ENCODE results near the gene WASF3. TPM values are rescaled to one million over a fixed set of nuclear protein-coding genes. Genes with fewer than 3 reads are reported as not detected.

The WASF3 gene
- total RNA-seq, 1 donor from 2014 or later, result 15.8 TPM

DNA sequence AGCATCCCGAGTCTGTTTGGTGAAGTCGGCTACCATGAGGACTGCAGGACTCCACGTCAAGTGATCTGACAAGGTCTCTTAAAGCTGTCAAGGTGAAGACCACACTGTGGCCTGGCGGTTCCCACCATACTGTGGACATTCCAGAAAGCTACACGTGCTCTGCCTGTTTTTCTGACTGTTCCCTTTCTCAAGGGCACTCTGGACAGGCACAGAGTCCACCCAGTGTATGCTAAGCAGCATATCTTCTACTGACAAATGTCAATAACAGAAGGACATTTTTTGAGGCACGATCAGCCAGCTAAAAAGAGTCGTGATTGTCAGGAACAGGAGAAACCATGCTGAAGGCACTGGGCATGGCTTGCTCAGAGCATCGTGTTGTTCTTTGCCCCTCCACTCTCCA is 12.8 kb upstream of the WASF3 start:
- DNase-seq (ENCODE audit: low read depth in 2 of 2), result no peak

DNA sequence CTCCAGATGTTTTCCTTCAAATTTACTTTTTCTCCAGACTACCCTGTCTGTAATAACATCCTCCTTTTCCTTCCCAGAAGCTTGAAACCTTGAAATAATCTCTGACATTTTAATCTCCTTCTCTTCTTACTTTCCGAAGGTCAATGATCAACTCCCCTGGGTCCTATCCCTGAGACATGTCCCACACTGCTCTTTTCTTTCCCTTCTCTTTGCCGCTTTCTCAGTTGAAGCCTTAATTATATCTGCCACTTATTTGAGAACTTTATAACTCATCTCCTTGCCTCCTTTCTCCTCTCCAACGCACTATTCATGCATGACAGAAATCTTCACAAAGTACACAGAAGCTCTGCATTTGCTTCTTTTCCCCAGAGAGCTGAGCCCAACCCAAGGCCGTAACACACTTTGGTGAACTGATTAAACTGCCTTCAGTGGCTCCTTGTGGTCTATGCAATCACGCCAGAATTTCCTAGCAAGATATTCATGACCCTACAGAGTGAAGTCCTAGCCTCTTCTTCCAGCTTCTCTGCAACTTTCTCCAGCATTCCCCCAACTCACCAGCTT is 9.2 kb upstream of the WASF3 start:
- no peak for DNase-seq (ENCODE audit: low read depth in 2 of 2)

- no peak for DNase-seq (ENCODE audit: low read depth in 2 of 2)
Observed at GRCh38 chr13:26549713-26550112, 7.8 kb upstream of the WASF3 start.

DNA sequence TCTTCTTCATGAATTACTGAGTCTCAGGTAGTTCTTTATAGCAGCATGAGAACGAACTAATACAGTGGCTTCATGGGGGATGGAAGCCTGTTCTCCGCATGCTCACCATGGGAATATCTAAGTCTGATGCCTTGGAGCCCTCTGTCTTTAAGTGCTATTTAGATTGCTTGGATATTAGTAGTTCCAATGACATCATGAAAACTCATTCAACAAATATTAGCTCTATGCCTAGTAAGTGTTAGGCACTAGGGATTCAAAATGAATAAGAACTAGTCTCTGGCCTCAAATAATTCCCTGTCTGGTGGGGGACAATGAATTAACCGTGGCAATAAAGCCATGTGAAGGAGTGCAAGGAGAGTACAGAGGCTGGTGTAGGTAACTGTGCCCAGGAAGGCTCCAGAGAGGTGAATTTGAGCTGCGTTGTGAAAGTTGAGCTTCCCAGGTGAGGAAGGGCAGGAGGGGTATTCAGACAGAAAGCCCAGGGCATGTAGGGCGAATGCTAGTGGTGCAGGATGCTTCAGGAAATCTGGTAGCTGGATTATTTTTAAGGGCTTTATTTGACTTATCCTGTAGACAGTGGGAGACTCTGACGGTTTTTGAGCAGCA is 6.1 kb upstream of the WASF3 start:
- no peak for DNase-seq (ENCODE audit: low read depth in 2 of 2)

DNA sequence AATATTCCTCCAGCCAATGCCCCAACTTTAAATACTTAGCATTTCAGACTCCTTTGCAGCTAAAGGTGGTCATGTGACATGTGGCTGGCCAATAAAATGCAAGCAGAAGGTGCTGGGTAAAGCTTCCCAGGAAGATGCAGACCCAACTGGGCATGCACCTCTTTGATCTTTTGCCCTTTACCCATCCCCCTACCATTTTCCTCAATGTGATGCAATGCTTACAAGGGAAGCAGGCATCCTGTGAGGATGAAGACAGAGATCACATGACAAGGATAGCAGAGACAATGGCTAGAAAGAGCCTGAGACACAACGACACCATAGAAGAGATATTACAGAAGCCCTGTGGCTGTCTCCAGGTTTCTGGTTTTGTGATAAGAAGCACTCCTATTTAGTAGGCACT is 2.1 kb upstream of the WASF3 start:
- no peak for DNase-seq (ENCODE audit: low read depth in 2 of 2)

DNA sequence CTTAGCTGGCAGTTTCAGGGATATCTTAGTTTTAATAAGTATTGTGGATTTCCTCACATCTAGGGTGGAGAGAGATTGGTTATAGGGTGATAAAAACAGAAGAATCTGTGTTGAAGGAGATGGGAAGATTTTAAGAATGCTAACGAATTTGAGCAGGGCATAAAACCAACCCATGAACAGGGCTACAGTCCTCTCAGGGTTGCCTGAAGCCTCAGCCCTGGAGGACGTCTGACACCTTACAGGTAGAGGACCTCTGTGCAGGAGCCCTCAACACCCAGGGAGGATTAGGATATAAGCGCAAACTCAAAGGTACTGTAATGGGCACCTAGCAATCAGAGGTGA is 461 bp upstream of the WASF3 start:
- DNase-seq (ENCODE audit: low read depth in 2 of 2), result no peak

GRCh38 chr13:26558074-26558805 is 757 bp downstream of the WASF3 start:
- DNase-seq (ENCODE audit: low read depth in 2 of 2), result peak in 1 of 2 donors; percentile 40

GRCh38 chr13:26558987-26559386 is 1.5 kb downstream of the WASF3 start:
- peak in 1 of 2 donors; percentile 21 for DNase-seq (ENCODE audit: low read depth in 2 of 2)

DNA sequence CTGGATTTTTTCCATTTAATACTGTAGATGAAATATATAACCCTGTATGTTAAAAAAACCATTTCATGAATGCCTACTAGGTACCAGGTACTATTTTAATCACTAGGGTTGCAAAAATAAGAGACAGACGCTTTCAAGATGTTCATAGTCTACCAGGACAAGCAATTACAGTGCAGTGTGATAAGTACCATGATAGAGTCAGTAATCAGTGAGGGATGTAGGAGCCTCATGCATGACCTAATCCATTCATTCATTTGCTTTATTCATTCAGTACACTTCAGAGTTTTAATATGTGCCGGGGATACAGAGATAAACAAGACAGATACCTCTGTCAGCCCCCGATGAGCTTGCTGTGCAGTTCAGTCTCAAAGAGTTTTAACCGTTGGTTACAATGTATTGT is 3.0 kb downstream of the WASF3 start:
- no peak for DNase-seq (ENCODE audit: low read depth in 2 of 2)

GRCh38 chr13:26561067-26561466 is 3.6 kb downstream of the WASF3 start:
- DNase-seq (ENCODE audit: low read depth in 2 of 2), result no peak

GRCh38 chr13:26561651-26562511 is 4.4 kb downstream of the WASF3 start:
- peak in 1 of 2 donors; percentile 37 for DNase-seq (ENCODE audit: low read depth in 2 of 2)

DNA sequence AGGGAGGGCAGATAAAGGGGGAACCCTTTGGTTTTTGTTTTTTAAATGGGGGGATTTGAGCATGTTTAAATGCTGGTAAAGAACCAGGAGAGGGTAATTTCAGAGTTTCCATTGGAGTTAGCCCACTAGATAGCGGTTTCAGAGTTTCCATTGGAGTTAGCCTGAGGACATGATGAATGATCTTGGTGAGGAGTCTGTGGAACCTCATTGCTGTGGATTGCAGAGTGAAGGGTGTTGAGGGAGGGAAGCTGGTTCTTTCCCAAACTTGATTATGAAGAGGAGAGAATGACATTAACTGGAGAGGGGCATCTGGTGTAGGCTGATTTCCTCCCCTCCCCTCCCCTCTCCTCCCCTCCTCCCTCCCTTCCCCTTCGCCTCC is 5.0 kb downstream of the WASF3 start:
- no peak for DNase-seq (ENCODE audit: low read depth in 2 of 2)

DNA sequence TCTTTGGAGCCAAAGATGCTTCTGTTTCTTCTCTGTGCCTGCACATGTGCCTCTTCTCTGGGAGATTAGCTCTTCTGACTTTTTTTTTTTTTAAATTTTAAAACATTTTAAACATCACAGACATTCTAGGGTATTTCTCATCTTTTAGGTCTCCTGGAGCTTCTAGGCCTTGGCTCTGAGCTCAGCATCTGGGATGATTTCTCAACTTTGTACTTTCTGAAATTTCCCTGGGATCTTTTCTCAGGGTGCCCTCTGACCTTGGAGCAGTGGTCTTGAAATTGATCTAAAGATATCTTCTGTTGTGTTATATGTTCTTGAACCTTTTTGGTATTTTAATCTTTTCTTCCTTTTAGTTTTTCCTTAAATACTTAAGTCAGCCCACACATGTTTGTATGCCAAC is 6.2 kb downstream of the WASF3 start:
- no peak for DNase-seq (ENCODE audit: low read depth in 2 of 2)

- DNase-seq (ENCODE audit: low read depth in 2 of 2), result no peak
Observed at GRCh38 chr13:26568132-26568815, 10.8 kb downstream of the WASF3 start.

DNA sequence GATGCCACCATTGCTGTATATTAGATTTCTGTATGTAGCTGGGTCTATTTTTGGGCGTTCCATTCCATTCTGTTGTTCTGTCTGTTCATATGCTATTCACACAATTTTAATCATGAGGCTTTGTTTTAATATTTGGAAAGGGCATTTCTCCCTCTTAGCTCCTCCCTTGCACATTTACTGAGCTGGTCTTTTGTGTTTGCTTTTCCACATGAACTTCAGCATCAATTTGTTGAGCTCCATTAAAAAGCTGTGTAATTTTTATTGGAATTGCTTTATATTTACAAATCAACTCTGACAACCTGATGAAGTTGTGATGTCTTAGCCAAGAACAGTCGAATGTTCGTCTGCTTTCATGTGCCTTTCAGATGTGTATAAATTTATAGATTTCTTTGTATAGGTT is 14.0 kb downstream of the WASF3 start:
- DNase-seq (ENCODE audit: low read depth in 2 of 2), result no peak

DNA sequence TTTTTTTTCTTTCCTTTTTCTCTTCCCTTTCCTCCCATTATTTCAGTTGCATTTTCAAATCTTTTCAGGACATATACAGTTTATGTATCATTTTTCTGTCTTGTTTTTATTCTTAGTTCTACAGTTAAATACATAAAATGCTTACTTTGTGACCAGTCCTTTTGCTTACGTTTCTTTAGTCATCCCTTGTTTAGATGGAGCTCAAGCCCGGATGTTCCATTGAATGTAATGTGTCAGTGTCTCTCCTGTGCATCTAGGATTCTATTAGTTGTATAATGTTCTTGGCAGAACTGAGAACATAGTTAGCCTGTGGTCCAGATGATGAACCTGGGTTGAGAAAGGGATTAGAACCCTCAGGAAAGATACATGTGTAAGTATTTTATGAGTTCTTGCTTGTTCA is 17.8 kb downstream of the WASF3 start:
- DNase-seq (ENCODE audit: low read depth in 2 of 2), result no peak

DNA sequence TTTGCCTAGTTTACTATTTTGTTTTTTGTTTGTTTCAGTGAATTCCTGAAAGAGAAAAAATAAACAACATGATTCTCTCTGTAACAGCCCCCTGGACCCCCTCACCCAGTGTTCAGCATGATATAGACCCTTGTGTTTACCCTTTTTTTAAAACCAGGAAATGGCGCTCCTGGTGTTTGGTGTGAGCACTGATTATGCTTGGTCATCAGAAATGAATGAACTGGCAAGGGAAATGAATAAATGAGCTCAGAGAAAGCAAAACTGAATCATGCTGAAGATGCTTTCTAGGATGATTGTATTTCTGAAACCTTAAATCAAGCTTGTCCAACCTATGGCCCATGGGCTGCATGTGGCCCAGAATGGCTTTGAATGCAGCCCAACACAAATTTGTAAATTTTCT is 22.1 kb downstream of the WASF3 start:
- no peak for DNase-seq (ENCODE audit: low read depth in 2 of 2)

DNA sequence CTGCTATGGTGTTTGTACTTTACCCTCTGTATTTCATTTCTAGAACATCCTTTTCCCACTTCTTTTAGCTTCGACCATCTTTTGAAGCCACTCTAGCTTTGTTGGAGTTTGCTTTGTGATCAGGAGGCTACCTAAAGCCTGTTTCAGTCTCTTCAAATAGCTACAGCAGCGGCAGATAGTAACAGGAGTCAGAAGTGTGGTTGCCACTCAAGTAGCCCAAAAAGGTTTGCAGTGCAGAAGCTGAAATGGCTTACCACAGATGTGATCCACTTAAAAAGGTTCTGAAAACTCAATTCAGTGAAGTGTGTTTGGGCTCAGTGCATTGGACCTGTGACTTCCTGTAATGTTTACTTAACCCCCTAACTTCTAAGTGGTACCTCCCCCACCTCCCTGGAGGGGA is 26.2 kb downstream of the WASF3 start:
- no peak for DNase-seq (ENCODE audit: low read depth in 2 of 2)

DNA sequence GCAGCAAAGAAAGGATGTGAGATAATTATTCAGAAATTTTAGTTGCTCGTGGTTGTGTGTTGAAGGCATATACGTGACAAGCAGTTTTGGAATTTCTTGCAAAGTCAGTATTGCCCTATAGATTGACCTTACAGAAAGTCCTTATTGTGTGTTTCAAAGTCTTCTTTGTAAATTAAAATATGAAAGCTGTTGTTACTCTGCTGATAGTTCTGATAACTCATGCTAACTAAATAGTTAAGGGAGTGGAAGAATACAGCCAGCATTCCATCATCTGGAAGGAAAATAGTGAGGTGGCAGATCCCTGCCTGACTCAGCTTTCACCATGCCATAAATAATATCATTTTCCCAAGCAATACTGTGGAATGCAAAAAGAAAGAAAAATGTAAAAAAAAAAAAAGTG is 27.2 kb downstream of the WASF3 start:
- DNase-seq (ENCODE audit: low read depth in 2 of 2), result peak in 1 of 2 donors; percentile 92

- DNase-seq (ENCODE audit: low read depth in 2 of 2), result peak in 1 of 2 donors; percentile 48
Observed at GRCh38 chr13:26585136-26585535, 27.7 kb downstream of the WASF3 start.

- DNase-seq (ENCODE audit: low read depth in 2 of 2), result peak; percentile 7 to 86
Observed at GRCh38 chr13:26587251-26587650, 29.8 kb downstream of the WASF3 start.

DNA sequence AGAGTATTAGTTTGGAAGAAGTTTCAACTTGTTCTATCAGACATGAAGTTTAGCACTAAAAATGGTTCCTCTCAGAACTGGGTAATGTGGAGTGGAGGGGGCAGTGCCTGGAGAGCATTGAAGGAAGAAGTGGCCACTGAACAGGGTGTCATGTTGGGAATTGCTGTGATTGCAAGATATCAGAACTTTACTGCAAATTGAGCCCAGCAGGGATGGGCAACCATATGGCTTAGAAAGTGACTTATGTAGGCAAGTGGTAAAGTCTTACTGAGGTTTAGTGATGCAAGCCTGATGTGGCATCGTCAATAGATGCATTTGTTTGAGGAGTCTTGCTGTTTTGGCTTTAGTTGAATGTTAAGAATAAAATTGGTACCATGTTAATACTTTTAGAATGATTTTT is 31.7 kb downstream of the WASF3 start:
- DNase-seq (ENCODE audit: low read depth in 2 of 2), result no peak

All from dermis microvascular lymphatic vessel endothelial cell (primary cell).